Measurements from ENCODE around the gene DECR2.
"Not testable (repeated sequence)": the region's sequence is repeated elsewhere in the genome, so short reads cannot be mapped to it uniquely, and the experiment has no call there.

The DECR2 gene

DNA sequence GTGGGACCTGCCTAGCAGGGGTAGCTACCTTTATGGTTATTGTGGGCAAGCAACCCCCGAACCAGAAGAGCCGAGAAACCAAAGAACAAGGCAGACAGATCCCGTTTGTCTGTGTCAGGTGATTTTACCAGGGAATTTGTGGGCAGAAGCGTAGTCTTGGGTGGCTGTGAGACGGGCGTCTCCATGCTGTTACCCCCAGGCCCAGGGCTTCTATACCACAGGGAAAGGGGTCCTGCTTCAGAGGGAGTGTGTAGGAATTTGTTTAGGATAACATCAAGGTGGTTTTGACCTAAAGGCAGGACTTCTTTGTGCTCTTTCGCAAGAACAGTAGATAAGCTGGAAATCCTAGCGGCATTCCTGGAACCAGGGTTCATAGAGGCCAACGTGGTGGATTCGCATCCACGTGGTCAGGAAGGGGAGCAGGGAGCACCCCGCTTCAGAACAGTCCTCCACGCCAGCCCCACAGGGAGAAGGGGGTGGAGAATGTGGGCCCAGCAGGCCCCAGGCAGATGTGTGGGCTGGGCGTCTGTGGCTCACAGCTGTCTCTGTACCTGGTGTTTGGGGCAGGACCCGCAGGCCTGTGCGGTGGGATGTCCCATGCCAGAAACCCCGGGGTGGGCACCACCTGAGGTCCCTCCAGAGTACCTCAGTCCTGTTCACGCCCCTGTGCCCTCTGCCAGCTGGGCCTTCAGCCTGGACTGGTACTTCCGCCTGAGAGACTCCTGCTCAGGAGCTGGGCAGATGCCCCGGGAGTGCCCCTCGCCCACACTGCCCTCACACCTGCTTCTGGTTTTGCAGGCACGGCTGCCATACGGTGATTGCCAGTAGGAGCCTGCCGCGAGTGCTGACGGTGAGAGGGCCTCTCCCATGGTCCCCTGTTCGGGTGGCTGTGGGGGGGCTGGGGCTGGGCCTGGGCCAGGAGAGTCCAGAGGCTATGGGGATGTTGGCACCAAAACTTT lies 4.1 kb downstream of the DECR2 start:
- DNase-seq = no peak

DNA sequence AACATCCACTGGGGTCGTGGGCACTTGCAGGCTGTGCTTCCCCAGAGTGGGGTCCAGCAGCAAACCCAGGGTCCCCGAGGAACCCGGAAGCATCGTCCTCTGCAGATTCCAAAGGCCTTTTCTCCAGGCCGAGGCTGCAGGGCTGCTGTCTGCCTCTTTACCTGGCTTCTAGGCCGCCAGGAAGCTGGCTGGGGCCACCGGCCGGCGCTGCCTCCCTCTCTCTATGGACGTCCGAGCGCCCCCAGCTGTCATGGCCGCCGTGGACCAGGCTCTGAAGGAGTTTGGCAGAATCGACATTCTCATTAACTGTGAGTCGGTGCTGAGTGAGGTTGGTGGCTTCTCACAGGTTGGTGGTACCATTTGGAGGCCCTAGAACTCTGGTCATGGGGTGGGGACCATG lies 5.6 kb downstream of the DECR2 start:
- DNase-seq = no peak

- DNase-seq = no peak
Measured at GRCh38 chr16:410516-411178, 9.0 kb downstream of the DECR2 start.

DNA sequence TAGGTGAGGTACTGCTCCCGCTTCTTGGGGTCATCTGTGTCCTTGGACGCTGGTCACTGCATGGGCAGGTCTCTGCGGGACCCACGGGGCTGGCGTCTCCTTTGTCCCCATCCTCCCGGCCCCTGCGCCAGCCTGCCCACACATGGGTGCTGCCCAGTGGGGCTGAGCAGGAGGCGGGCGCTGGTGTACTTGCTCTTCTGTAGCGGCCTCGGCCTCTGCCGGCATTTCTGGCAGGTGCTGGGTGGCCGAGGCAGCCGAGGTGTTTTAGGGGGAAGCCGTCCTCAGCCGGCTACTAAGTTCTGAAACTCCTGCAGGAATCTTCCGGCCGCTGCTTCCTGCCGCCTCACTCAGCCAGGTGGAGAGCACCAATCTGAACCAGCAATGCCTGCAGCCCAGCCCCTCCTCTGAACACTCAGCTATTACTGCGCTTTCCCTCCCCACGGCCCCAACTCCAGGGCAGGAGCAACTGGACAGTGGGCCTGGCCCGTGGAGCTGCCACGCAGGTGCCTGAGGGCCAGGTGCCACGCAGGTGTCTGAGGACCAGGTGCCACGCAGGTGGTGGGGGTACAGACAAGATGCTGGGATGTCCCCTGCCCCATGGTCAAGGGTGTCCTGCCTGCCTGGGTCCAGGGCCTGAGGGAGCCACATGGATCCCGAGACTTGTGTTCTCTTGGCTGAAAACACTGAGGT lies 10.0 kb downstream of the DECR2 start:
- no peak for DNase-seq

DNA sequence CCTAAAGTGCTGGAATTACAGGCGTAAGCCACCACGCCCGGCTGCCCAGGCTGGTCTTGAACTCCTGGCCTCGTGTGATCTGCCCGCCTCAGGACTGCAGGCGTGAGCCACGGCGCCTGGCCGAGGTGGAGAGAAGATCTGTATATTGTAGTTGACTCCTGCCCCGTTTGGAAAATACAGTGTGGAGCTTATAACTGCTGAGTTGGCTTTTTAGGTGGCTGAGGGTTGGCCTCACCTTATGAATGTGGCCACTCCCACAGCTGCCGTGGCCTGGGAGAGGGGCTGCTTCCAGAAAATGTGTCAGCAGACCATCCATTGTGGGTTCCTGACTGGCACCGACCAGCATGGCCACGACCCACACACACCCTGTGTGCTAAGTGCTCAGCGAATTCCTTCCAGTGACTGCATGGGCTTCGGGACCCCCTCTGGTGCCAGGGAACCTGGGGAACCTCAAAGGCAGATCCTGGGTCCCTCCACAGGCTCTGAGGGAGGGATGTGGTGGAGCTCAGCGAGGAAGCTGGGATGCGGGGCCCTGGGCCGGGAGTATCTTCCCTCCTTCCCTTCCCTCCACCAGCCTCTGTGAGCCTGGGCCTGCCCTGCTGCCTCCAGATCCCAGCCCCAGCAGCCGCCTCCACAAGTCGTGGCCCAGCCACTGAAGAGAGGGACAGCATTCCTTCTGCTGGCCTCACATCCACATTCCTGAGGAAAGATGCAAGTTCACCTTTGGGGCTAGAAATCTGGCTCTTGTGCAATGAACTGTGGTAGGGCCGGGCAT lies 12.9 kb downstream of the DECR2 start:
- DNase-seq = no peak

DNA sequence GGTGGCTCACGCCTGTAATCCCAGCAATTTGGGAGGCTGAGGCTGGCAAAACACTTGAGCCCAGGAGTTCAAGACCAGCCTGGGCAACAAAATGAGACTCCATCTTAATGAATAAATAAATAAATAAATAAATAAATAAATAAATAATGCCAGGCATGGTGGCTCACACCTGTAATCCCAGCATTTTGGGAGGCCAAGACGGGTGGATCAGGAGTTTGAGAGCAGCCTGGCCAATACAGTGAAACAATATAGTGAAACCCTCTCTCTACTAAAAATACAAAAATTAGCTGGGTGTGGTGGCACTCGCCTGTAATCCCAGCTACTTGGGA lies 13.4 kb downstream of the DECR2 start:
- DNase-seq = not testable (repeated sequence)

DNA sequence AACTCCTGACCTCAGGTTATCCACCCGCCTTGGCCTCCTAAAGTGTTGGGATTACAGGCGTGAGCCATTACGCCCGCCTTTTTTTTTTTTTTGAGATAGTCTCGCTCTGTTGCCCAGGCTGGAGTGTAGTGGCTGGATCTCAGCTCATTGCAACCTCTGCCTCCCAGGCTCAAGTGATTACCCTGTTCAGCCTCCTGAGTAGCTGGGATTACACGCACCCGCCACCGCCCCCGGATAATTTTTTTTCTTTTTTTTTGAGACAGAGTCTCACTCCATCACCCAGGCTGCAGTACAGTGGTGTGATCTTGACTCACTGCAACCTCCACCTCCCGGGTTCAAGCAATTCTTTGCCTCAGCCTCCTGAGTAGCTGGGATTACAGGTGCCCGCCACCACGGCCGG lies 20.5 kb downstream of the DECR2 start:
- not testable (repeated sequence) for DNase-seq

DNA sequence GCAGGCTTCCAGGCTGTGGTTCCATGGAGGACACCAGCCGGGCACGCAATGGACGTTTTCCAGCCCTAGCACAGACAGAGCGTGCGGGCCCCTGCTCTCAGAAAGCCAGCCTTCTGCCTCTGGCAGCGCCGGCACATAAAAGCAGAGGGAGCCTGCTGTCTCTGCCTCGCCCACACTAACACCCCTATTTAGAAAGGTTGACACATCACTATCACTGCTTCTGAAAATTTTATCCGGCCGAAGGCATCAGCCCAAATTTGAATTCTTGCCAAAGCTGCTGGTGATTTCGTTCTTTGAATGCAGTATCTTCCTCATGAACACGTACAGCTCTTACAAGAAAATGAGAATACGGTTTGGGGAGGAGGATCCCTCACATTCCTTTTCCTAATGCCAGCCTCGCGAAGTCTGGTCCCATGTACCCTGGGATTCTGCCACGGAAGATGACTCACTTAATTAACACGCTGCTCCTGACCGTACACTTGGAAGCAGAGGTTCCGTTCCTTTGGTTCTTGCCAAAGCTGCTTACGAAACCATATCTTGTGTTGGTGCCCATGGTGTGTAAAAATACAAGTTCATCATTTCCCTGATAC lies 22.4 kb downstream of the DECR2 start:
- DNase-seq = no peak

GRCh38 chr16:424623-425081 lies 23.0 kb downstream of the DECR2 start:
- DNase-seq = no peak

DNA sequence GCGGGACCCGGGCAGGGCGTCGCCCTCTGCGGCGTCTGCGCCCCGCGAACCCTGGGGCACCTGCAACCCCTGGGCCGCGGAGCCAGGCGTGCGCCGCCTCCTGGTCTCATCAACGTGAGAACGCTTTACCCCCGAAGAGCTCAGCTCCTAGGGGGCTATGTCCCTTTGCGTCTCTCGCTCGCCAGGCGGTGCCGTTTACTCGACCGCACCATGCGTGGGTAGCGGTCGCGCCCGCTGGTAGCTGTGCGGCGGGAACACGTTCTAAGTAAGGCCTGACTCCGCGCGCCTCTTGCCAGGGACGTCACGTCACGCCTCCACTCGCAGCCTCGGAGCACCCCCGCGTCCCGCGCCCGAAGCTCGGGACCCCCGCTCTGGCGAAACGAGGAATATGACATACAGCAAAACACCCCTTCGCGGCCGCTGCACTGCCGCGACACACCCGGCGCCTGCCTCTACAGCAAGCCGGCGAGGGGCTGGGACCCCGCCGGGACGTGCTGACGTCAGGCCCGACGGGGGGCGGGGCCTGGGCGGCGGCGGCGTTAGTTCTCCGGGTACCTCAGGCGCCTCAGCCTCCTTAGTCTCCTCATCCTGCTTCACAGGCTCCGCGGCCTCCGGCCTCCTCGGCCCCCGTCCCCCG lies 23.5 kb downstream of the DECR2 start, which contains the start of gene RAB11FIP3:
RAB11FIP3 (plus strand) TSS at position 568 of the 637 bp plus-strand sequence. CDS start 358 bp downstream, outside the sequence.
- peak; percentile 61 for DNase-seq

- no peak for DNase-seq
Measured at GRCh38 chr16:425740-426114, 24.0 kb downstream of the DECR2 start.

DNA sequence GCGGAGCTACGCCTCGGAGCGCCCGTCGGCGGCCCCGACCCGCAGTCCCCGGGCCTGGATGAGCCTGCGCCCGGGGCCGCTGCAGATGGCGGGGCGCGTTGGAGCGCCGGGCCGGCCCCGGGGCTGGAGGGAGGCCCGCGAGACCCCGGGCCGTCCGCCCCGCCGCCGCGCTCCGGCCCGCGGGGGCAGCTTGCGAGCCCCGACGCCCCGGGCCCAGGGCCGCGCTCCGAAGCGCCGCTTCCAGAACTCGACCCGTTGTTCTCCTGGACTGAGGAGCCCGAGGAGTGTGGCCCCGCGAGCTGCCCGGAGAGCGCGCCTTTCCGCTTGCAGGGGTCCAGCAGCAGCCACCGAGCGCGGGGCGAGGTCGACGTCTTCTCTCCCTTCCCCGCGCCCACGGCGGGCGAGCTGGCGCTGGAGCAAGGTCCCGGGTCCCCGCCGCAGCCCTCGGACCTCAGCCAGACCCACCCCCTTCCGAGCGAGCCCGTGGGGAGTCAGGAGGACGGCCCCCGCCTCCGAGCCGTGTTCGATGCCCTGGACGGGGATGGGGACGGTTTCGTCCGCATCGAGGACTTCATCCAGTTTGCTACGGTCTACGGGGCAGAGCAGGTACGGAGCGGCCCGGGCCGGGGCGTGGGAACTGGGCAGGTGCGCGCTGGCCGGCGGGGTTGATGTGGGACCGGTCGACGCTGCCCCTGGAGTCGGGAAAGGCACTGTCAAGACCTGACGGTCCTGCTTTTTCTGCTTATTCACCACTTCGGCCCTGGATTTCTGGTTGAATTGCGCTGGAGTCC lies 24.6 kb downstream of the DECR2 start:
- DNase-seq = no peak

DNA sequence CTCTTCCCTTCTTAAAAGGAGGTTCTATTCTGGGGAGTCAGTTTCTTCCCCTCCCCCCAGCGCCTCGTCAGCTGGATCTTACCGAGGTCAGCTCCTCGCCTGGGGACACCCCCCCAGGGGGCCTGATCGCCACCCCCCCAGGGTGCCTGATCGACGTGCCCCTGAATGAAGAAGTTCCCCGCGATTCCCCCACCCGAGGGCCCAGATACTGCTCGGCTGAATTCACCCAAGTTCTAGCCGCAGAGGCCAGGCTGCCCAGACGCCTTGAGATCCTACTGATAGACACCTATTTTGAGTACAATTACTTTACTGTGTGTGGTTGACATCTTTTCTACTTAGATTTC lies 25.2 kb downstream of the DECR2 start:
- DNase-seq = no peak

- no peak for DNase-seq
Measured at GRCh38 chr16:427250-427649, 25.6 kb downstream of the DECR2 start.

DNA sequence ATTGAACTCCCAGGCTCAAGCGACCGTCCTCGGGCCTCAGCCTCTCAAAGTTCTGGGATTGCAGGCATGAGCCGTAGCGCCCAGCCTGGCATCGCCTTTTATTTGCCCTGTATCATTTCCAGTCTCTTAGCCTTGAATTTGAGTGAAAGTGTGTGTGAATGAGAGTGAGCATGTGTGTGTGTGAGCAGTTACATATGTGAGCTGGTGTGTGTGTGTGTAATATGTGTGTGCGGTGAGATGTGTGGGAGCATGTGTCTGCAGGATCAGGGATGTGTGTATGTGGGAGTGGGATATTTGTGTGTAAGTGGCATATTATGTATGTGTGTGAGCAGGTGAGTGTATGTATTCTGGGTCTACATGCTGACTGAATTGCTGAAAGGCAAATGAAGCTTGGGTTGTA lies 29.2 kb downstream of the DECR2 start:
- DNase-seq = no peak

DNA sequence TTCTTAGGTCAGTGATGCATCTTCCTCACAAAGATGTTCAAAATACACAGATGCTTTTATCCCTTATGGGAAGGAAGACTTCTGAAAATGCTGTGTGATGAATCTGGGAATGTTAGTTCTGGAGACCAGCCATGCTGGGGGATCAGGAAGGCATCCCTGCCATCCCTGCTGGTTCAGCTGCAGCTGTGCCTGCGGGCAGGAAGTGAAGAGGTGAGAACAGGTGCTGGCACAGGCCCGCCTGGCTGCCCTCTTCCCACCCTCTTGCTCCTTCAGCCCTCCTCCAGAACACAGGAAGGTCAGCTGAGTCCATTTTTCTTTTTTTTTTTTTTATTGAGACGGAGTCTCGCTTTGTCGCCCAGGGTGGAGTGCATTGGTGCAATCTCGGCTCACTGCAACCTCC lies 38.9 kb downstream of the DECR2 start:
- no peak for DNase-seq

DNA sequence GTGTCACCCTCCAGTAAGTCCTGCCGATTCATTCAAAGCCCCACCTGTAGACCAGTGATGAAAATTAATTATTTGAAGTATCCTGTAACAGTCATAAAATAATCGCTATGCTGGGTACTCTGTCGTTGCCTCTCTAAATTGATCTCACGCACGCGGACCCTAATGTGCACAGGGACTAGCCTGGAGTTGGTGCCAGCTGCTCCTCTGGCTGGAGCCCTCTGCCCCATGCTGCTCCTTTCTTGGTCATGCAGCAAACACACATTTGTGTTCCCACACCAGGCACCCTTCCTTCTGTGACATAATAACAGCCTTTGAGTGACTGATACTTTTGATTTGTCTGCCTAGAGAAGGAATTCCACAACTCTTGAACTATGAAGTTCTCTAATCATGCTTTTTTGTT lies 39.8 kb downstream of the DECR2 start:
- no peak for DNase-seq

- DNase-seq = no peak
Measured at GRCh38 chr16:442976-443375, 41.3 kb downstream of the DECR2 start.

GRCh38 chr16:444027-444426 lies 42.3 kb downstream of the DECR2 start:
- no peak for DNase-seq

- no peak for DNase-seq
Measured at GRCh38 chr16:445566-445965, 43.9 kb downstream of the DECR2 start.

DNA sequence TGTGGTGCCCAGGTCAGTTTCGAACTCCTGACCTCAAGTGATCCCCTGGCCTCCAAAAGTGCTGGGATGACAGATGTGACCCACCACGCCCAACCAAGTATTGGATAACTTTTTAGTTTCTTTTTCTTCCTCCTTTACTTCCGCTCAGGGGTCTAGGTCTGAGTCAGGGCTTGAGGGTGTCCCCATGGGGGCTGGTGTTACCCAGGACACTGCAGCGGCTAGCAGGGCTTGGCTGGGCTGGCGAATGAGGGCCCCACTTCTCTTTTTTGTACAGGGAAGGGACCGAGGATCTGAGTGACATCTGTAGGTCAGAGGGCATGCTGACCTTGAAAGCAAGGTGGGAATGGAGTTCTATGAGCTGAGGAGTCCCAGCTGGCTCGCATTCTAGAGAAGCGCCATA lies 48.7 kb downstream of the DECR2 start:
- no peak for DNase-seq

All from DMS153 (cell line).